A549 (cell line): ENCODE data around the gene TGFBR2. TPM values are rescaled to one million over a fixed set of nuclear protein-coding genes. Genes with fewer than 3 reads are reported as not detected.

Source experiments
- ATAC-seq, 2 experiments: fragments of 200-7000 bp in 1 of 2; fragments of >200 bp in 1 of 2; cut with Nextera tagmentation in 1 of 2; cut with Tn5 transposase in 1 of 2; 3 replicates each; pipeline versions ENCODE4 v1.8.0 to v1.9.1; 2018 to 2020; ENCODE audit warnings: mild to moderate bottlenecking in 1 of 2, moderate library complexity in 1 of 2
- CTCF ChIA-PET: fragments of 300-600 bp; sonication (Branson Sonifier 250); formaldehyde crosslinking; extraction: SDS; loops from one replicate; lab custom pipeline; 2021; ENCODE audit warnings: antibody characterized with exemption, inconsistent platforms; lab: Yijun Ruan, JAX
- POLR2A ChIA-PET: fragments of 350-600 bp; formaldehyde crosslinking; extraction: SDS; loops from one replicate; lab custom pipeline; 2021; ENCODE audit warnings: antibody characterized with exemption, inconsistent platforms; lab: Yijun Ruan, JAX
- DNase-seq, 2 experiments: peaks; one replicate each; pipeline versions ENCODE4 v3.0.0 to v3.0.0-alpha.2; 2011 to 2016; ENCODE audit warnings: low read depth in 1 of 2, low spot score in 1 of 2
- FAIRE-seq: peaks from 2 replicates; lab custom pipeline; 2011; peaks lifted over from hg19 to GRCh38; lab: Jason Lieb, UNC
- H3K27ac ChIP-seq, 2 experiments: fragments of >200 bp; sonication (Bioruptor Twin); formaldehyde crosslinking; 3 replicates each; pipeline ENCODE4 v1.5.1; 2016 to 2017
- H3K4me1 ChIP-seq: fragments of >200 bp; sonication (Bioruptor Twin); formaldehyde crosslinking; 3 replicates; pipeline ENCODE4 v1.6.1; 2016
- H3K4me2 ChIP-seq: fragments of >200 bp; sonication (Bioruptor Twin); formaldehyde crosslinking; 3 replicates; pipeline ENCODE4 v1.6.1; 2016
- H3K4me3 ChIP-seq: fragments of >200 bp; sonication (Bioruptor Twin); formaldehyde crosslinking; 3 replicates; pipeline ENCODE4 v1.5.1; 2016
- H3K9me3 ChIP-seq: fragments of >200 bp; sonication (Bioruptor Twin); formaldehyde crosslinking; 3 replicates; pipeline ENCODE4 v1.6.1; 2016
- CEBPB ChIP-seq, 2 experiments: fragments of >200 bp in 1 of 2; sonication (Bioruptor Twin) in 1 of 2; formaldehyde crosslinking in 1 of 2; IDR thresholded peaks; 2 replicates each; pipeline ENCODE4 v1.6.1; 2012 to 2016
- CHD2 ChIP-seq: fragments of 150-350 bp; IDR thresholded peaks from 2 replicates; pipeline ENCODE4 v1.6.1; 2014; ENCODE audit warnings: low read length; ENCODE audit not compliant: partially characterized antibody
- EP300 ChIP-seq, 2 experiments: fragments of >200 bp; sonication (Bioruptor Twin); formaldehyde crosslinking; IDR thresholded peaks; 2 replicates in 1 of 2; 3 replicates in 1 of 2; pipeline ENCODE4 v1.6.1; 2016 to 2017
- FOSB ChIP-seq: fragments of 250-450 bp; sonication (Bioruptor Pico); IDR thresholded peaks from 2 replicates; pipeline ENCODE4 v1.5.0; 2020; ENCODE audit warnings: mild to moderate bottlenecking, moderate library complexity
- FOXS1 ChIP-seq: fragments of 250-450 bp; sonication (Bioruptor Pico); IDR thresholded peaks from 2 replicates; pipeline ENCODE4 v1.5.0; 2020; ENCODE audit warnings: mild to moderate bottlenecking, moderate library complexity
- GATA3 ChIP-seq: IDR thresholded peaks from 2 replicates; pipeline ENCODE4 v1.6.1; 2012; ENCODE audit warnings: borderline replicate concordance
- HDAC2 ChIP-seq: fragments of 200-600 bp; sonication (generic); IDR thresholded peaks from 2 replicates; pipeline ENCODE4 v1.6.1; 2016
- HEYL ChIP-seq: fragments of 250-450 bp; sonication (Bioruptor Pico); IDR thresholded peaks from 2 replicates; pipeline ENCODE4 v1.8.0; 2021; ENCODE audit warnings: mild to moderate bottlenecking, moderate library complexity
- HOXB13 ChIP-seq: fragments of 250-450 bp; sonication (Bioruptor Pico); IDR thresholded peaks from 2 replicates; pipeline ENCODE4 v1.5.0; 2020; ENCODE audit warnings: low read depth, mild to moderate bottlenecking, moderate library complexity
- JUNB ChIP-seq: fragments of >200 bp; sonication (Bioruptor Twin); formaldehyde crosslinking; IDR thresholded peaks from 2 replicates; pipeline ENCODE4 v1.6.1; 2016
- KDM1A ChIP-seq: fragments of 200-600 bp; sonication (generic); IDR thresholded peaks from 2 replicates; pipeline ENCODE4 v1.6.1; 2016; ENCODE audit warnings: low read depth, mild to moderate bottlenecking
- POLR2A ChIP-seq: IDR thresholded peaks from 2 replicates; pipeline ENCODE4 v1.6.1; 2012; ENCODE audit warnings: mild to moderate bottlenecking, low read length
- RFX5 ChIP-seq: fragments of 450-650 bp; IDR thresholded peaks from 2 replicates; pipeline ENCODE4 v1.7.1; 2014; ENCODE audit warnings: antibody characterized with exemption, mild to moderate bottlenecking, moderate library complexity
- RNF2 ChIP-seq: fragments of 200-600 bp; sonication (generic); IDR thresholded peaks from 2 replicates; pipeline ENCODE4 v1.6.1; 2016; ENCODE audit warnings: low read depth, mild to moderate bottlenecking, antibody characterized with exemption, moderate library complexity, borderline replicate concordance
- SMC3 ChIP-seq: fragments of >200 bp; sonication (Bioruptor Twin); formaldehyde crosslinking; IDR thresholded peaks from 3 replicates; pipeline ENCODE4 v1.6.1; 2018; ENCODE audit warnings: inconsistent platforms
- SREBF2 ChIP-seq: fragments of 450-650 bp; IDR thresholded peaks from 2 replicates; pipeline ENCODE4 v1.6.1; 2014; ENCODE audit warnings: mild to moderate bottlenecking, moderate library complexity
- TFCP2L1 ChIP-seq: fragments of 250-450 bp; sonication (Bioruptor Pico); IDR thresholded peaks from 2 replicates; pipeline ENCODE4 v1.5.0; 2021; ENCODE audit warnings: mild to moderate bottlenecking
- ZFP36 ChIP-seq: fragments of 450-650 bp; IDR thresholded peaks from 2 replicates; pipeline ENCODE4 v1.6.1; 2014; ENCODE audit warnings: borderline replicate concordance; ENCODE audit not compliant: partially characterized antibody
- ZSCAN20 ChIP-seq: fragments of 250-450 bp; sonication (Bioruptor Pico); IDR thresholded peaks from 2 replicates; pipeline ENCODE4 v1.8.0; 2022; ENCODE audit warnings: mild to moderate bottlenecking, moderate library complexity
- WGBS: methylation state at CpG from one replicate; pipeline ENCODE4 v1.1.6; 2017; ENCODE audit errors: missing lambda C conversion rate; 5-methylcytosine and 5-hydroxymethylcytosine counted together
- polyA plus RNA-seq, 4 experiments: library from polyadenylated mRNA; depleted of rRNA in 3 of 4; stranded (reverse); fragments of >200 nt; fragmentation: RNase III in 1 of 4; extraction: RNeasy Plus Mini Kit Qiagen cat#74134 plus additional on column Dnase treatment in 1 of 4; gene quantifications; 2 replicates in 3 of 4; 3 replicates in 1 of 4; pipeline ENCODE4 v1.2.3, GENCODE V29; 2011 to 2017
- TF ChIP-seq, protein P1 (sequence below): fragments of >200 bp; sonication (Bioruptor Twin); formaldehyde crosslinking; IDR thresholded peaks from 2 replicates; pipeline ENCODE4 v1.6.1; 2016
- TF ChIP-seq, protein P2 (sequence below): fragments of >200 bp; sonication (Bioruptor Twin); formaldehyde crosslinking; IDR thresholded peaks from 3 replicates; pipeline ENCODE4 v1.5.1; 2016
- TF ChIP-seq, protein P3 (sequence below): fragments of 250-450 bp; sonication (Bioruptor Pico); IDR thresholded peaks from 2 replicates; pipeline ENCODE4 v1.5.0; 2021; ENCODE audit warnings: mild to moderate bottlenecking, moderate library complexity, borderline replicate concordance
- TF ChIP-seq, protein P4 (sequence below): fragments of 200-600 bp; sonication (generic); IDR thresholded peaks from 2 replicates; pipeline ENCODE4 v1.6.1; 2016; ENCODE audit warnings: antibody characterized with exemption, mild to moderate bottlenecking, moderate library complexity

Gene TGFBR2
- polyA plus RNA-seq, 2 of the 4 experiments (the other 2 are of a cell fraction): 48.5 to 97.4 TPM

DNA sequence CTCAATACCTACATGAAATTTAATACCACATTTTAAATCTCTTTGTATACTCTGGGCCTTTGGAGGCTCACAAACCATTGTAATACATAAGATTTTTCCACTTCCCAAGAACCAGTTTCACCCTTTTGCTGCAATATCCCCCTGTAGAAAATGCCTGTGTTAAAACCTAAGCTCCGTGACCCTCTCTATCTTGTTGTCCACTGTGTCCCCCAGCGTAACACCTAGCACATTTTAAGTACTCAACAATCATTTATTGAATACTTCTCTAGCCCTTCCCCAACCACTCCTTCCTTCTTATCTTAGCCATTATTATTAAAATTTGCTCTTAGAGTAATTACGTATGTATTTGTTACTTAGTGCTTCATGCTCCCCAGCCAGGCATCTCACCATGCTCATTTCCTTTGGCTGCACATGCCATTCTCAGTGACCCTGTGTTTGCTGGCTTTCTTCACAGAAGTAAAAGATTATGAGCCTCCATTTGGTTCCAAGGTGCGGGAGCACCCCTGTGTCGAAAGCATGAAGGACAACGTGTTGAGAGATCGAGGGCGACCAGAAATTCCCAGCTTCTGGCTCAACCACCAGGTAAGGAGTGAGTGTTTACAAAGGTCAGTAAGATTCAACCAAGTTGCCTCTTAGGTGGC, 81.6 kb downstream of the TGFBR2 start:
- no peaks in the 10 kb centered on the region for H3K9me3 ChIP-seq
- FAIRE-seq: no peak
- DNase-seq: no peak
- peak overlapping the region; percentile 75 to 84 for H3K27ac ChIP-seq
- ChIA-PET POLR2A (no interaction called here), CTCF (no interaction called here)
- peak overlapping the region; percentile 64 for H3K4me2 ChIP-seq
- H3K4me1 ChIP-seq: peaks cover 68% of the 10 kb centered on the region
- ATAC-seq: no peak
- H3K4me3 ChIP-seq: no peak overlapping the region
- WGBS: 89% methylated on average over 8 of the region's 8 CpGs
- TF ChIP-seq ZFP36: no peak
- no peak for TF ChIP-seq TFCP2L1
- TF ChIP-seq, protein P1, sequence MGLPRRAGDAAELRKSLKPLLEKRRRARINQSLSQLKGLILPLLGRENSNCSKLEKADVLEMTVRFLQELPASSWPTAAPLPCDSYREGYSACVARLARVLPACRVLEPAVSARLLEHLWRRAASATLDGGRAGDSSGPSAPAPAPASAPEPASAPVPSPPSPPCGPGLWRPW: no peak
- TF ChIP-seq RNF2: no peak
- no peak for TF ChIP-seq RFX5
- no peak for TF ChIP-seq POLR2A
- TF ChIP-seq, protein P2, sequence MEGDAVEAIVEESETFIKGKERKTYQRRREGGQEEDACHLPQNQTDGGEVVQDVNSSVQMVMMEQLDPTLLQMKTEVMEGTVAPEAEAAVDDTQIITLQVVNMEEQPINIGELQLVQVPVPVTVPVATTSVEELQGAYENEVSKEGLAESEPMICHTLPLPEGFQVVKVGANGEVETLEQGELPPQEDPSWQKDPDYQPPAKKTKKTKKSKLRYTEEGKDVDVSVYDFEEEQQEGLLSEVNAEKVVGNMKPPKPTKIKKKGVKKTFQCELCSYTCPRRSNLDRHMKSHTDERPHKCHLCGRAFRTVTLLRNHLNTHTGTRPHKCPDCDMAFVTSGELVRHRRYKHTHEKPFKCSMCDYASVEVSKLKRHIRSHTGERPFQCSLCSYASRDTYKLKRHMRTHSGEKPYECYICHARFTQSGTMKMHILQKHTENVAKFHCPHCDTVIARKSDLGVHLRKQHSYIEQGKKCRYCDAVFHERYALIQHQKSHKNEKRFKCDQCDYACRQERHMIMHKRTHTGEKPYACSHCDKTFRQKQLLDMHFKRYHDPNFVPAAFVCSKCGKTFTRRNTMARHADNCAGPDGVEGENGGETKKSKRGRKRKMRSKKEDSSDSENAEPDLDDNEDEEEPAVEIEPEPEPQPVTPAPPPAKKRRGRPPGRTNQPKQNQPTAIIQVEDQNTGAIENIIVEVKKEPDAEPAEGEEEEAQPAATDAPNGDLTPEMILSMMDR: no peak
- TF ChIP-seq CHD2: no peak
- TF ChIP-seq, protein P3, sequence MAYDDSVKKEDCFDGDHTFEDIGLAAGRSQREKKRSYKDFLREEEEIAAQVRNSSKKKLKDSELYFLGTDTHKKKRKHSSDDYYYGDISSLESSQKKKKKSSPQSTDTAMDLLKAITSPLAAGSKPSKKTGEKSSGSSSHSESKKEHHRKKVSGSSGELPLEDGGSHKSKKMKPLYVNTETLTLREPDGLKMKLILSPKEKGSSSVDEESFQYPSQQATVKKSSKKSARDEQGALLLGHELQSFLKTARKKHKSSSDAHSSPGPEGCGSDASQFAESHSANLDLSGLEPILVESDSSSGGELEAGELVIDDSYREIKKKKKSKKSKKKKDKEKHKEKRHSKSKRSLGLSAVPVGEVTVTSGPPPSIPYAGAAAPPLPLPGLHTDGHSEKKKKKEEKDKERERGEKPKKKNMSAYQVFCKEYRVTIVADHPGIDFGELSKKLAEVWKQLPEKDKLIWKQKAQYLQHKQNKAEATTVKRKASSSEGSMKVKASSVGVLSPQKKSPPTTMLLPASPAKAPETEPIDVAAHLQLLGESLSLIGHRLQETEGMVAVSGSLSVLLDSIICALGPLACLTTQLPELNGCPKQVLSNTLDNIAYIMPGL (CRISPR knock-in tag): no peak
- no peak for TF ChIP-seq SREBF2
- no peak for TF ChIP-seq CEBPB (IDR thresholded peaks at IDR 0.05)
- TF ChIP-seq FOSB (CRISPR knock-in tag): no peak
- TF ChIP-seq EP300 (IDR thresholded peaks at IDR 0.05): no peak

DNA sequence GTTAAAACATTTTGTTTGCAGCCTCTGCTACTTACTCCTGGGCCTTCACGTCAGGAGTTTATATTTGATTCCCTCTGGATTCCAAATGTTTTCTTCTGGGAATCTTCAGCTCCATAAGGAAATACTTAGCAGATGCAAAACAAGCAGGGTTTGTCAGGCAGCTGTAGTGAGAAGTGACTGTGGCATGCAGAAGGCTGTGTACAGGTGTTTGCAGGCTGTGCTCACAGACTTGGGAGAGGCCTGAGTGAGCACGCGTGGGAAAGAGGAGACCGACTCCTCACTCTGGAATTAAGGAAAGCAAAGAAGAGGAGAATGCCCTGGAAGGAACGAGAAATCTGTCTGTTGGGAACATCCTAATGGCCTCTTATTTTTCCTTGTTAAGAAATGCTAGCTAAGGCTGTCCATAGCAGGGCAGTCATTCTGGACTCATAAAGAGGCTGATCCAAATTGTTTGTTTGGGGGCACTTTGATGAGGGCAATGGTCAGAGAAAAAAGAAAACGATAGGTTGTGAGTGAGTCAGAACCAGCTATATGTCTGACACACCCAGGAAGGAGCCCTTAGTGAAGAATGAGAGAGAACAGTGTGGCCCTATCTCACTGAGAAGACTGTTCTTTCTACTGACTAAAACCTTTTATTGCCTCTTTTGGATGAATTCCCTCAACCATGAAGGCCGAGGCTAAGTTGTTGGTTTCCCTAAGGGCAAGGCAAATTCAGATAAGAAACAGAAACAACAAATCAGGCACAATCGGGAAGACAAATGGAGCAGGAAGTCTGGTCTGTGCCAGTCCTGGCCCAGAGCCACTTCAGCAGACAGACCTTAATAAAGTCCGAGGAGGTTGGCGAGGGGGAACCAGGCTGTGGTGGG, 82.6 kb downstream of the TGFBR2 start:
- POLR2A ChIA-PET: interaction anchor here (0.7 kb wide), 1 partner anchor 83 kb away, joined by 3 read pairs; the partner anchor contains the start of gene TGFBR2
- no peak overlapping the region for H3K4me3 ChIP-seq
- TF ChIP-seq HDAC2 (no peak), SMC3 (peak; percentile 30; the same call in 2 of the 3 replicates), GATA3 (peak; percentile 44; the same call in 1 of the 2 replicates), JUNB (peak; percentile 29; the same call in 1 of the 2 replicates)
- TF ChIP-seq, all 56 proteins: peak for 3
- peak overlapping the region; percentile 75 to 84 for H3K27ac ChIP-seq
- no peak for FAIRE-seq
- no peaks in the 10 kb centered on the region for H3K9me3 ChIP-seq
- CTCF ChIA-PET: interaction anchor here (1.3 kb wide), 1 partner anchor 575 kb away, joined by 3 read pairs; no protein-coding TSS in a partner anchor
- H3K4me2 ChIP-seq: peak overlapping the region; percentile 64
- peak; percentile 37 to 42 for DNase-seq
- ATAC-seq: peak; percentile 60 to 79; a peak in 4 of 6 replicates
- WGBS: 19% methylated on average over 10 of the region's 10 CpGs
- H3K4me1 ChIP-seq: peaks cover 67% of the 10 kb centered on the region

DNA sequence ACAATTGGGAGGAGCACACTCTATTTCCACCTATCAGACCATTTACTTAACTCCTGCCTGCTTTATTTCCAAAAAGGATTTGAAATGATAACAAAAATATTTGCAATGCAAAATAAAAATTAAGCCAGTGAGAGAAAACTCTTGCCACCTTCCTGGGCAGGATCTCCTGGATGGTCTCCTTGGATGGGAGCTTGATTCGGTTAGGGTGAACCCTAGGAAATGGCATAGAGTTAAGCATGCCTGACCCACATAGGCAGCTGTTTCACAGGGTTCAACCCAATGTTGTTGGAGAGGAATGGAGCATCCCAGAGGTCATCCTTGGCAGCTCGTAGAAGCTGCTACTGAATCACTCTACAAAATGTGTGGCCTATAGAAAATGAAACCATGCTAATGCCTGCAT, 83.8 kb downstream of the TGFBR2 start:
- H3K27ac ChIP-seq: peak overlapping the region; percentile 75 to 84
- no peak overlapping the region for H3K4me2 ChIP-seq
- FAIRE-seq: no peak
- WGBS: 93% methylated on average over 2 of the region's 2 CpGs
- POLR2A ChIA-PET: no interaction called here
- CTCF ChIA-PET: no interaction called here
- peaks cover 62% of the 10 kb centered on the region for H3K4me1 ChIP-seq
- H3K4me3 ChIP-seq: no peak overlapping the region
- no peak for DNase-seq
- no peaks in the 10 kb centered on the region for H3K9me3 ChIP-seq
- no peak for ATAC-seq
- TF ChIP-seq TFCP2L1 (no peak), FOSB (CRISPR knock-in tag) (no peak), FOXS1 (CRISPR knock-in tag) (no peak), ZSCAN20 (CRISPR knock-in tag) (no peak), HDAC2 (no peak), KDM1A (no peak), RNF2 (no peak), HEYL (CRISPR knock-in tag) (no peak), HOXB13 (no peak), ZFP36 (no peak)
- TF ChIP-seq, protein P4, sequence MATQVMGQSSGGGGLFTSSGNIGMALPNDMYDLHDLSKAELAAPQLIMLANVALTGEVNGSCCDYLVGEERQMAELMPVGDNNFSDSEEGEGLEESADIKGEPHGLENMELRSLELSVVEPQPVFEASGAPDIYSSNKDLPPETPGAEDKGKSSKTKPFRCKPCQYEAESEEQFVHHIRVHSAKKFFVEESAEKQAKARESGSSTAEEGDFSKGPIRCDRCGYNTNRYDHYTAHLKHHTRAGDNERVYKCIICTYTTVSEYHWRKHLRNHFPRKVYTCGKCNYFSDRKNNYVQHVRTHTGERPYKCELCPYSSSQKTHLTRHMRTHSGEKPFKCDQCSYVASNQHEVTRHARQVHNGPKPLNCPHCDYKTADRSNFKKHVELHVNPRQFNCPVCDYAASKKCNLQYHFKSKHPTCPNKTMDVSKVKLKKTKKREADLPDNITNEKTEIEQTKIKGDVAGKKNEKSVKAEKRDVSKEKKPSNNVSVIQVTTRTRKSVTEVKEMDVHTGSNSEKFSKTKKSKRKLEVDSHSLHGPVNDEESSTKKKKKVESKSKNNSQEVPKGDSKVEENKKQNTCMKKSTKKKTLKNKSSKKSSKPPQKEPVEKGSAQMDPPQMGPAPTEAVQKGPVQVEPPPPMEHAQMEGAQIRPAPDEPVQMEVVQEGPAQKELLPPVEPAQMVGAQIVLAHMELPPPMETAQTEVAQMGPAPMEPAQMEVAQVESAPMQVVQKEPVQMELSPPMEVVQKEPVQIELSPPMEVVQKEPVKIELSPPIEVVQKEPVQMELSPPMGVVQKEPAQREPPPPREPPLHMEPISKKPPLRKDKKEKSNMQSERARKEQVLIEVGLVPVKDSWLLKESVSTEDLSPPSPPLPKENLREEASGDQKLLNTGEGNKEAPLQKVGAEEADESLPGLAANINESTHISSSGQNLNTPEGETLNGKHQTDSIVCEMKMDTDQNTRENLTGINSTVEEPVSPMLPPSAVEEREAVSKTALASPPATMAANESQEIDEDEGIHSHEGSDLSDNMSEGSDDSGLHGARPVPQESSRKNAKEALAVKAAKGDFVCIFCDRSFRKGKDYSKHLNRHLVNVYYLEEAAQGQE: no peak
